Endothelial cell of umbilical vein (primary cell): ENCODE results near the gene MBTD1. TPM values are rescaled to one million over a fixed set of nuclear protein-coding genes. Genes with fewer than 3 reads are reported as not detected.

Experiments
- BruUV-seq: library from RNA; stranded (reverse); fragments of 400-500 nt; replicated peaks from 2 replicates; lab custom pipeline; 2021; lab: Mats Ljungman, UMichigan
- CTCF ChIA-PET: fragments of 300-600, 350-600 bp; sonication (Branson Sonifier 250); formaldehyde crosslinking; loops from one replicate; lab custom pipeline; 2021; ENCODE audit warnings: antibody characterized with exemption, inconsistent platforms; lab: Charles Lee
- POLR2A ChIA-PET: fragments of 300-600, 350-600 bp; sonication (Branson Sonifier 250); formaldehyde crosslinking; loops from one replicate; lab custom pipeline; 2021; ENCODE audit warnings: antibody characterized with exemption, inconsistent platforms; lab: Charles Lee
- DNase-seq: peaks from one replicate; pipeline ENCODE4 v3.0.0-alpha.2; 2011; ENCODE audit warnings: low read depth, low spot score
- FAIRE-seq: peaks from 2 replicates; lab custom pipeline; 2011; peaks lifted over from hg19 to GRCh38; lab: Jason Lieb, UNC
- H2AFZ ChIP-seq: 2 replicates; pipeline ENCODE4 v1.6.0; 2012; ENCODE audit warnings: low read depth, low read length, control low read depth, inconsistent platforms
- H3K27ac ChIP-seq: 2 replicates; pipeline ENCODE4 v1.5.1; 2011; ENCODE audit warnings: low read depth, mild to moderate bottlenecking, control low read depth, low read length, moderate library complexity; ENCODE audit not compliant: insufficient read depth
- H3K27me3 ChIP-seq, 2 experiments: 2 replicates each; pipeline versions ENCODE4 v1.6.0 to v1.6.1; 2011; ENCODE audit warnings: low read length in 2 of 2, mixed read lengths in 1 of 2; ENCODE audit not compliant: control insufficient read depth in 2 of 2, insufficient read depth in 2 of 2
- H3K36me3 ChIP-seq, 2 experiments: 2 replicates in 1 of 2; 3 replicates in 1 of 2; pipeline ENCODE4 v1.5.1; 2011; ENCODE audit warnings: low read length in 2 of 2, mild to moderate bottlenecking in 1 of 2, moderate library complexity in 1 of 2; ENCODE audit not compliant: control insufficient read depth in 2 of 2, insufficient read depth in 2 of 2; ENCODE audit errors: extremely low read depth in 1 of 2
- H3K4me1 ChIP-seq: 3 replicates; pipeline ENCODE4 v1.5.1; 2011; ENCODE audit warnings: mild to moderate bottlenecking, low read length; ENCODE audit not compliant: control insufficient read depth, insufficient read depth; ENCODE audit errors: extremely low read depth
- H3K4me2 ChIP-seq: 2 replicates; pipeline ENCODE4 v1.6.1; 2011; ENCODE audit warnings: low read length, control low read depth, mixed read lengths; ENCODE audit not compliant: insufficient read depth
- H3K4me3 ChIP-seq, 3 experiments: fragments of 200-600 bp in 1 of 3; sonication (generic), shearing (Covaris generic) in 1 of 3; replicated peaks in 1 of 3; 2 replicates each; pipeline ENCODE4 v1.5.1; 2011 to 2016; ENCODE audit warnings: control low read depth in 3 of 3, low read length in 3 of 3, mild to moderate bottlenecking in 2 of 3, inconsistent platforms in 1 of 3, low read depth in 1 of 3, moderate library complexity in 1 of 3; ENCODE audit not compliant: insufficient read depth in 1 of 3
- H3K79me2 ChIP-seq: 2 replicates; pipeline ENCODE4 v1.6.0; 2012; ENCODE audit warnings: low read length, inconsistent platforms; ENCODE audit not compliant: control insufficient read depth, insufficient read depth
- H3K9ac ChIP-seq: replicated peaks from 2 replicates; pipeline ENCODE3; 2011; ENCODE audit warnings: low read length, control low read depth; ENCODE audit not compliant: insufficient read depth; ENCODE audit errors: extremely low read depth
- H3K9me1 ChIP-seq: replicated peaks from 3 replicates; pipeline ENCODE4 v1.6.0; 2011; ENCODE audit warnings: mild to moderate bottlenecking, low read length; ENCODE audit not compliant: control insufficient read depth, insufficient read depth; ENCODE audit errors: extremely low read depth
- H3K9me3 ChIP-seq: replicated peaks from 2 replicates; pipeline ENCODE4 v1.5.1; 2012; ENCODE audit warnings: low read length, inconsistent platforms; ENCODE audit not compliant: control insufficient read depth, insufficient read depth
- H4K20me1 ChIP-seq: replicated peaks from 2 replicates; pipeline ENCODE3; 2011; ENCODE audit warnings: mild to moderate bottlenecking, low read length; ENCODE audit not compliant: control insufficient read depth, insufficient read depth; ENCODE audit errors: extremely low read depth
- EZH2 ChIP-seq: IDR thresholded peaks from 2 replicates; pipeline ENCODE4 v1.6.1; 2012; ENCODE audit warnings: borderline replicate concordance, low read depth, mild to moderate bottlenecking, moderate library complexity, low read length, inconsistent platforms; ENCODE audit not compliant: severe bottlenecking
- FOS ChIP-seq: IDR thresholded peaks from 2 replicates; pipeline ENCODE4 v1.6.1; 2011; ENCODE audit warnings: mild to moderate bottlenecking, low read length, moderate library complexity, borderline replicate concordance; ENCODE audit not compliant: insufficient read depth
- GATA2 ChIP-seq: IDR thresholded peaks from 2 replicates; pipeline ENCODE4 v1.7.0; 2011; ENCODE audit warnings: low read depth, mild to moderate bottlenecking, moderate library complexity, mixed read lengths, low read length; ENCODE audit not compliant: insufficient read length, insufficient read depth
- JUN ChIP-seq: IDR thresholded peaks from 2 replicates; pipeline ENCODE4 v1.6.1; 2011; ENCODE audit warnings: borderline replicate concordance, low read depth; ENCODE audit not compliant: insufficient read length, insufficient read depth
- MYC ChIP-seq: IDR thresholded peaks from one replicate; pipeline ENCODE4 v1.6.1; 2011; ENCODE audit warnings: mild to moderate bottlenecking, low read depth, low read length
- POLR2A ChIP-seq: IDR thresholded peaks from 2 replicates; pipeline ENCODE4 v1.6.1; 2012; ENCODE audit warnings: low read depth, mild to moderate bottlenecking, control low read depth, low read length
- POLR2AphosphoS5 ChIP-seq: IDR thresholded peaks from 2 replicates; pipeline ENCODE4 v1.6.1; 2012; ENCODE audit warnings: low read depth, mild to moderate bottlenecking, control low read depth, low read length, moderate library complexity; ENCODE audit not compliant: insufficient read depth
- dilution Hi-C: fragments of 300-500 bp; cut with MboI; formaldehyde crosslinking; loops from one replicate; pipeline ENCODE4 v1.15.0; 2019; ENCODE audit warnings: low sequenced_read_pairs; ENCODE audit not compliant: extremely low pct_ligation_motif_present
- intact Hi-C: fragments of 100-400 bp; cut with micrococcal nuclease; formaldehyde crosslinking; loops from one replicate; pipeline ENCODE4 v1.10.0; 2022
- polyA plus RNA-seq, 4 experiments: library from polyadenylated mRNA; depleted of rRNA in 3 of 4; stranded (reverse) in 3 of 4; unstranded in 1 of 4; fragments of >200 nt; gene quantifications; 2 replicates each; pipeline versions ENCODE4 v1.2.1 to v1.2.3, GENCODE V29; 2011 to 2012; ENCODE audit warnings: missing spikeins in 1 of 4
- total RNA-seq: library from RNA; stranded (reverse); gene quantifications from 2 replicates; pipeline ENCODE4 v1.2.3, GENCODE V29; 2021
- TF ChIP-seq, protein P1 (sequence below), 2 donors: IDR thresholded peaks; 1 replicate in 1 of 2; 2 replicates in 1 of 2; pipeline ENCODE4 v1.5.1; 2011; ENCODE audit warnings: low read length in 2 of 2, mild to moderate bottlenecking in 2 of 2, moderate library complexity in 2 of 2, control low read depth in 1 of 2, inconsistent platforms in 1 of 2, low read depth in 1 of 2; ENCODE audit not compliant: insufficient read depth in 1 of 2; ENCODE audit errors: extremely low read depth in 1 of 2
- TF ChIP-seq, protein P2 (sequence below): IDR thresholded peaks from 2 replicates; pipeline ENCODE4 v1.6.1; 2011; ENCODE audit not compliant: insufficient read depth, insufficient read length

The MBTD1 gene
- total and polyA plus RNA-seq, 2 donors (not counting 3 experiments of a cell fraction or from before 2014, with no cell fraction given), result 4.8 to 14.0 TPM

DNA sequence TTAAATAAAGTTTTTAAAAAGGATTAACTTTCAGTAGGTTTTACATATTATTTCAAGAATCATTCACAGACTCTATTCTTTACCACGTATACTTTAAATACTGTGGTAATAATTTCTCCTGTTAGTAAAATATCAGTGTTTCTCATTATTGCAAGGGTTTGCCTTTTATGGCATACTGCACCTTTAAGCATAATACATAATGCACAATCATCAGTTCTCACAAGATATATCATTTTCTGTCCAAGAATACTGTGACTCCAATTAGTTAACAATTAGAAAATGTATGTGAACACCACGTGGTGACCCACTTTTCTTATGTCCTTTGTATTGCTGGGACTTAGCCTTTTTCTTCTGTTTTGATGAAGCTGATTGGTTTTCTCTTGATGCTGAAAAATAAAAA lies 68.0 kb downstream of the MBTD1 start:
- H3K4me2 ChIP-seq, result no peak overlapping the region
- no TSS peak for BruUV-seq

More for the DNA sequence above, 68.0 kb downstream of the MBTD1 start:
- H3K36me3 ChIP-seq, result peaks cover 13% of the 10 kb centered on the region in 2 experiments
- no peak overlapping the region for H3K27ac ChIP-seq
- CTCF ChIA-PET, result interaction anchor here (1.0 kb wide), 1 partner anchor 8 kb away, joined by 3 read pairs; no protein-coding TSS in a partner anchor
- intact Hi-C loops (no loop called here), dilution Hi-C loops (no loop called here)
- H4K20me1 ChIP-seq, result no peaks in the 10 kb centered on the region
- H3K4me3 ChIP-seq, result no peak overlapping the region
- H3K9me3 ChIP-seq, result no peaks in the 10 kb centered on the region
- TF ChIP-seq JUN, result no peak
- TF ChIP-seq MYC, result no peak
- TF ChIP-seq, protein P1, sequence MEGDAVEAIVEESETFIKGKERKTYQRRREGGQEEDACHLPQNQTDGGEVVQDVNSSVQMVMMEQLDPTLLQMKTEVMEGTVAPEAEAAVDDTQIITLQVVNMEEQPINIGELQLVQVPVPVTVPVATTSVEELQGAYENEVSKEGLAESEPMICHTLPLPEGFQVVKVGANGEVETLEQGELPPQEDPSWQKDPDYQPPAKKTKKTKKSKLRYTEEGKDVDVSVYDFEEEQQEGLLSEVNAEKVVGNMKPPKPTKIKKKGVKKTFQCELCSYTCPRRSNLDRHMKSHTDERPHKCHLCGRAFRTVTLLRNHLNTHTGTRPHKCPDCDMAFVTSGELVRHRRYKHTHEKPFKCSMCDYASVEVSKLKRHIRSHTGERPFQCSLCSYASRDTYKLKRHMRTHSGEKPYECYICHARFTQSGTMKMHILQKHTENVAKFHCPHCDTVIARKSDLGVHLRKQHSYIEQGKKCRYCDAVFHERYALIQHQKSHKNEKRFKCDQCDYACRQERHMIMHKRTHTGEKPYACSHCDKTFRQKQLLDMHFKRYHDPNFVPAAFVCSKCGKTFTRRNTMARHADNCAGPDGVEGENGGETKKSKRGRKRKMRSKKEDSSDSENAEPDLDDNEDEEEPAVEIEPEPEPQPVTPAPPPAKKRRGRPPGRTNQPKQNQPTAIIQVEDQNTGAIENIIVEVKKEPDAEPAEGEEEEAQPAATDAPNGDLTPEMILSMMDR (IDR thresholded peaks at IDR 0.05; ENCODE audit: extremely low read depth in 1 of 2, insufficient read depth in 1 of 2, low read depth in 1 of 2, low read length in 2 of 2), result no peak
- no peak for TF ChIP-seq FOS
- TF ChIP-seq POLR2A, result no peak
- no peak for TF ChIP-seq POLR2AphosphoS5
- no peak for TF ChIP-seq GATA2
- TF ChIP-seq EZH2, result no peak
- TF ChIP-seq, protein P2, sequence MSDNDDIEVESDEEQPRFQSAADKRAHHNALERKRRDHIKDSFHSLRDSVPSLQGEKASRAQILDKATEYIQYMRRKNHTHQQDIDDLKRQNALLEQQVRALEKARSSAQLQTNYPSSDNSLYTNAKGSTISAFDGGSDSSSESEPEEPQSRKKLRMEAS, result no peak
- POLR2A ChIA-PET, result no interaction called here
- no peaks in the 10 kb centered on the region for H3K9me1 ChIP-seq
- no peaks in the 10 kb centered on the region for H3K4me1 ChIP-seq
- no peaks in the 10 kb centered on the region for H3K27me3 ChIP-seq
- no peak overlapping the region for H2AFZ ChIP-seq
- no peaks in the 10 kb centered on the region for H3K79me2 ChIP-seq
- FAIRE-seq (no peak), DNase-seq (no peak)
- no peak overlapping the region for H3K9ac ChIP-seq
